ENCODE results near the gene NPIPB8.
"Not testable (repeated sequence)": the region's sequence is repeated elsewhere in the genome, so short reads cannot be mapped to it uniquely, and the experiment has no call there.

The NPIPB8 gene
- 0.17 to 0.35 (median 0.19) reads per million in 3 donors for total RNA-seq

- H3K4me1 ChIP-seq (ENCODE audit: control insufficient read depth, insufficient read depth, low read length, poor library complexity, severe bottlenecking); H3K9me3 ChIP-seq (ENCODE audit: control insufficient read depth, low read length); H3K27ac ChIP-seq (ENCODE audit: insufficient read depth, low read length, poor library complexity, severe bottlenecking); H3K27me3 ChIP-seq (replicated peaks; ENCODE audit: control insufficient read depth, insufficient read depth, low read length, poor library complexity, severe bottlenecking); H3K36me3 ChIP-seq (ENCODE audit: control insufficient read depth, insufficient read depth, low read length); H3K4me3 ChIP-seq (ENCODE audit: insufficient read depth, low read depth, low read length, poor library complexity, severe bottlenecking); DNase-seq: not testable (repeated sequence)
Observed at GRCh38 chr16:28637765-28638164, at the start of gene NPIPB8. TSS of gene NPIPB8 (plus strand) at chr16:28638065. CDS start at chr16:28638361, 296 bp downstream.

GRCh38 chr16:28589069-28589468, 48.8 kb upstream of the NPIPB8 start:
- no peak overlapping the region for H3K27ac ChIP-seq (ENCODE audit: insufficient read depth, low read length, poor library complexity, severe bottlenecking)
- no peaks in the 10 kb centered on the region for H3K9me3 ChIP-seq (ENCODE audit: control insufficient read depth, low read length)
- DNase-seq = no peak
- H3K4me3 ChIP-seq (ENCODE audit: insufficient read depth, low read depth, low read length, poor library complexity, severe bottlenecking) = no peak overlapping the region
- peaks cover 65% of the 10 kb centered on the region for H3K36me3 ChIP-seq (ENCODE audit: control insufficient read depth, insufficient read depth, low read length)
- H3K4me1 ChIP-seq (ENCODE audit: control insufficient read depth, insufficient read depth, low read length, poor library complexity, severe bottlenecking) = no peaks in the 10 kb centered on the region
- no peaks in the 10 kb centered on the region for H3K27me3 ChIP-seq (replicated peaks; ENCODE audit: control insufficient read depth, insufficient read depth, low read length, poor library complexity, severe bottlenecking)

- Histone ChIP-seq H3K9me3 (ENCODE audit: control insufficient read depth, low read length) (no peaks in the 10 kb centered on the region), H3K4me3 (ENCODE audit: insufficient read depth, low read depth, low read length, poor library complexity, severe bottlenecking) (no peak overlapping the region), H3K4me1 (ENCODE audit: control insufficient read depth, insufficient read depth, low read length, poor library complexity, severe bottlenecking) (no peaks in the 10 kb centered on the region), H3K27ac (ENCODE audit: insufficient read depth, low read length, poor library complexity, severe bottlenecking) (no peak overlapping the region), H3K36me3 (ENCODE audit: control insufficient read depth, insufficient read depth, low read length) (peaks cover 62% of the 10 kb centered on the region), H3K27me3 (replicated peaks; ENCODE audit: control insufficient read depth, insufficient read depth, low read length, poor library complexity, severe bottlenecking) (no peaks in the 10 kb centered on the region)
- no peak for DNase-seq
Observed at GRCh38 chr16:28589930-28590329, 47.9 kb upstream of the NPIPB8 start.

GRCh38 chr16:28590384-28591340, 47.2 kb upstream of the NPIPB8 start:
- no peaks in the 10 kb centered on the region for H3K4me1 ChIP-seq (ENCODE audit: control insufficient read depth, insufficient read depth, low read length, poor library complexity, severe bottlenecking)
- no peaks in the 10 kb centered on the region for H3K9me3 ChIP-seq (ENCODE audit: control insufficient read depth, low read length)

GRCh38 chr16:28591355-28591754, 46.5 kb upstream of the NPIPB8 start:
- H3K36me3 ChIP-seq (ENCODE audit: control insufficient read depth, insufficient read depth, low read length) = peaks cover 50% of the 10 kb centered on the region
- no peak for DNase-seq
- H3K27me3 ChIP-seq (replicated peaks; ENCODE audit: control insufficient read depth, insufficient read depth, low read length, poor library complexity, severe bottlenecking) = no peaks in the 10 kb centered on the region
- no peaks in the 10 kb centered on the region for H3K9me3 ChIP-seq (ENCODE audit: control insufficient read depth, low read length)
- no peak overlapping the region for H3K4me3 ChIP-seq (ENCODE audit: insufficient read depth, low read depth, low read length, poor library complexity, severe bottlenecking)
- no peaks in the 10 kb centered on the region for H3K4me1 ChIP-seq (ENCODE audit: control insufficient read depth, insufficient read depth, low read length, poor library complexity, severe bottlenecking)
- no peak overlapping the region for H3K27ac ChIP-seq (ENCODE audit: insufficient read depth, low read length, poor library complexity, severe bottlenecking)

More at GRCh38 chr16:28590384-28591340, 47.2 kb upstream of the NPIPB8 start:
- no peak overlapping the region for H3K27ac ChIP-seq (ENCODE audit: insufficient read depth, low read length, poor library complexity, severe bottlenecking)
- H3K36me3 ChIP-seq (ENCODE audit: control insufficient read depth, insufficient read depth, low read length) = peaks cover 55% of the 10 kb centered on the region
- DNase-seq = no peak
- H3K27me3 ChIP-seq (replicated peaks; ENCODE audit: control insufficient read depth, insufficient read depth, low read length, poor library complexity, severe bottlenecking) = no peaks in the 10 kb centered on the region
- H3K4me3 ChIP-seq (ENCODE audit: insufficient read depth, low read depth, low read length, poor library complexity, severe bottlenecking) = no peak overlapping the region

- H3K36me3 ChIP-seq (ENCODE audit: control insufficient read depth, insufficient read depth, low read length) = peaks cover 38% of the 10 kb centered on the region
- no peaks in the 10 kb centered on the region for H3K9me3 ChIP-seq (ENCODE audit: control insufficient read depth, low read length)
- no peak overlapping the region for H3K27ac ChIP-seq (ENCODE audit: insufficient read depth, low read length, poor library complexity, severe bottlenecking)
- H3K27me3 ChIP-seq (replicated peaks; ENCODE audit: control insufficient read depth, insufficient read depth, low read length, poor library complexity, severe bottlenecking) = no peaks in the 10 kb centered on the region
- no peak overlapping the region for H3K4me3 ChIP-seq (ENCODE audit: insufficient read depth, low read depth, low read length, poor library complexity, severe bottlenecking)
- DNase-seq = no peak
- no peaks in the 10 kb centered on the region for H3K4me1 ChIP-seq (ENCODE audit: control insufficient read depth, insufficient read depth, low read length, poor library complexity, severe bottlenecking)
Observed at GRCh38 chr16:28592511-28592910, 45.4 kb upstream of the NPIPB8 start.

- Histone ChIP-seq H3K9me3 (ENCODE audit: control insufficient read depth, low read length) (no peaks in the 10 kb centered on the region), H3K4me3 (ENCODE audit: insufficient read depth, low read depth, low read length, poor library complexity, severe bottlenecking) (no peak overlapping the region), H3K27me3 (replicated peaks; ENCODE audit: control insufficient read depth, insufficient read depth, low read length, poor library complexity, severe bottlenecking) (no peaks in the 10 kb centered on the region), H3K27ac (ENCODE audit: insufficient read depth, low read length, poor library complexity, severe bottlenecking) (no peak overlapping the region), H3K36me3 (ENCODE audit: control insufficient read depth, insufficient read depth, low read length) (peaks cover 35% of the 10 kb centered on the region), H3K4me1 (ENCODE audit: control insufficient read depth, insufficient read depth, low read length, poor library complexity, severe bottlenecking) (no peaks in the 10 kb centered on the region)
- DNase-seq = no peak
Observed at GRCh38 chr16:28592979-28593553, 44.8 kb upstream of the NPIPB8 start.

- H3K36me3 ChIP-seq (ENCODE audit: control insufficient read depth, insufficient read depth, low read length) = peaks cover 12% of the 10 kb centered on the region
- H3K27me3 ChIP-seq (replicated peaks; ENCODE audit: control insufficient read depth, insufficient read depth, low read length, poor library complexity, severe bottlenecking); H3K4me3 ChIP-seq (ENCODE audit: insufficient read depth, low read depth, low read length, poor library complexity, severe bottlenecking); DNase-seq; H3K27ac ChIP-seq (ENCODE audit: insufficient read depth, low read length, poor library complexity, severe bottlenecking); H3K4me1 ChIP-seq (ENCODE audit: control insufficient read depth, insufficient read depth, low read length, poor library complexity, severe bottlenecking); H3K9me3 ChIP-seq (ENCODE audit: control insufficient read depth, low read length): not testable (repeated sequence)
Observed at GRCh38 chr16:28595451-28595850, 42.4 kb upstream of the NPIPB8 start.

GRCh38 chr16:28596115-28596630, 41.7 kb upstream of the NPIPB8 start:
- DNase-seq = no peak
- H3K27me3 ChIP-seq (replicated peaks; ENCODE audit: control insufficient read depth, insufficient read depth, low read length, poor library complexity, severe bottlenecking) = no peaks in the 10 kb centered on the region
- no peak overlapping the region for H3K27ac ChIP-seq (ENCODE audit: insufficient read depth, low read length, poor library complexity, severe bottlenecking)
- H3K9me3 ChIP-seq (ENCODE audit: control insufficient read depth, low read length) = no peaks in the 10 kb centered on the region
- H3K4me1 ChIP-seq (ENCODE audit: control insufficient read depth, insufficient read depth, low read length, poor library complexity, severe bottlenecking) = no peaks in the 10 kb centered on the region
- H3K4me3 ChIP-seq (ENCODE audit: insufficient read depth, low read depth, low read length, poor library complexity, severe bottlenecking) = no peak overlapping the region
- H3K36me3 ChIP-seq (ENCODE audit: control insufficient read depth, insufficient read depth, low read length) = peaks cover 5% of the 10 kb centered on the region

Measured in effector memory CD4-positive, alpha-beta T cell (primary cell).